BE2C (cell line): ENCODE measurements around the gene ADCY6.

Experiments
- DNase-seq: peaks from one replicate; pipeline ENCODE4 v3.0.0-alpha.2; 2020
- H3K27me3 ChIP-seq: fragments of 250-450 bp; sonication (Bioruptor Pico); 2 replicates; pipeline ENCODE4 v1.5.1; 2020; ENCODE audit warnings: mild to moderate bottlenecking
- H3K36me3 ChIP-seq: fragments of 250-450 bp; sonication (Bioruptor Pico); 2 replicates; pipeline ENCODE4 v1.5.1; 2020; ENCODE audit warnings: mild to moderate bottlenecking
- H3K4me1 ChIP-seq: fragments of 250-450 bp; sonication (Bioruptor Pico); 2 replicates; pipeline ENCODE4 v1.5.1; 2020
- H3K4me3 ChIP-seq: 2 replicates; pipeline ENCODE4 v1.5.1; 2011; ENCODE audit warnings: low read depth, low read length
- H3K9me3 ChIP-seq: fragments of 250-450 bp; sonication (Bioruptor Pico); 2 replicates; pipeline ENCODE4 v1.5.1; 2020
- TF ChIP-seq, protein P1 (sequence below): IDR thresholded peaks from 2 replicates; pipeline ENCODE4 v1.5.1; 2012; ENCODE audit warnings: mild to moderate bottlenecking, low read depth, low read length

ADCY6 gene

DNA sequence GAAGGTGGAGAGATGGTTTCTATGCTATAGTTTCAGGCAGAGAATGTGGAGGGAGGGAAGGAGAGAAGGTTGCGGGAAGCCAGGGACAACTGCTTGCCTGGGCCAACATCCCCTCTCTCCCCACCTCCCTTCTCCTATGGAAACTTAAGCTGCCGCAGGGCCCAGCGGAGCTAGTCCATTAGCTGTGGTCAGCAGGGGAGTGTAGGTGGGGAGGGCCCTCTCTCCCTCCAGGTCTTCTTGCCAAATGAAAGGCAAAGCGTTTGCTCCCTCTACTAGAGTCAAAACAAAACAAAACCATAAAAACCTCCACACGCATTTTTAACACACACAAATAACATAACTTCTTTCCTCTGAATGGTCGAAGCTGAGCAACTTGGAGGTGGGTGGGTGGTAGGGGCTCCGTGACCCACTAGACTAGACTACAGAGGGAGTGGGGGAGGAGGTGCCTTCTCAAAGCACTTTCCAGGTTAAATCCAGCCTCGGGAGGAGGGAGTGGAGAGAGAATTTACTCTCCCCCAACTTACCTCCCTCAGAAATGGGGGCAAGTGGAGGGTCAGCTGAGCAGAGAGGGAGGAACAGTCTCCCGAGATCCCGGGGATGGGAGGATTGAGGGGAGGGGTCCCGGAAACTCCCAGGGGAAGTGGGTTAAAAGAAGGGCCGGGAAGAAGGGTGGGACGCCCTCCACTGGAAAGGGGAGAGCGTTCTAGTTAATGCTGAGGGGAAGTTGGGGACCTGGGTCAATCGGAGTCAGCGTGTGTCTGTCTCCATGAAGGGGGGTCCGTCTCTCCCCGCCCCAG, 24.8 kb upstream of the ADCY6 start:
- H3K27me3 ChIP-seq: no peaks in the 10 kb centered on the region
- H3K9me3 ChIP-seq: no peaks in the 10 kb centered on the region
- no peaks in the 10 kb centered on the region for H3K36me3 ChIP-seq
- no peak for DNase-seq
- peaks cover 3% of the 10 kb centered on the region for H3K4me1 ChIP-seq
- TF ChIP-seq, protein P1, sequence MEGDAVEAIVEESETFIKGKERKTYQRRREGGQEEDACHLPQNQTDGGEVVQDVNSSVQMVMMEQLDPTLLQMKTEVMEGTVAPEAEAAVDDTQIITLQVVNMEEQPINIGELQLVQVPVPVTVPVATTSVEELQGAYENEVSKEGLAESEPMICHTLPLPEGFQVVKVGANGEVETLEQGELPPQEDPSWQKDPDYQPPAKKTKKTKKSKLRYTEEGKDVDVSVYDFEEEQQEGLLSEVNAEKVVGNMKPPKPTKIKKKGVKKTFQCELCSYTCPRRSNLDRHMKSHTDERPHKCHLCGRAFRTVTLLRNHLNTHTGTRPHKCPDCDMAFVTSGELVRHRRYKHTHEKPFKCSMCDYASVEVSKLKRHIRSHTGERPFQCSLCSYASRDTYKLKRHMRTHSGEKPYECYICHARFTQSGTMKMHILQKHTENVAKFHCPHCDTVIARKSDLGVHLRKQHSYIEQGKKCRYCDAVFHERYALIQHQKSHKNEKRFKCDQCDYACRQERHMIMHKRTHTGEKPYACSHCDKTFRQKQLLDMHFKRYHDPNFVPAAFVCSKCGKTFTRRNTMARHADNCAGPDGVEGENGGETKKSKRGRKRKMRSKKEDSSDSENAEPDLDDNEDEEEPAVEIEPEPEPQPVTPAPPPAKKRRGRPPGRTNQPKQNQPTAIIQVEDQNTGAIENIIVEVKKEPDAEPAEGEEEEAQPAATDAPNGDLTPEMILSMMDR: no peak
- H3K4me3 ChIP-seq: peak overlapping the region; percentile 90

DNA sequence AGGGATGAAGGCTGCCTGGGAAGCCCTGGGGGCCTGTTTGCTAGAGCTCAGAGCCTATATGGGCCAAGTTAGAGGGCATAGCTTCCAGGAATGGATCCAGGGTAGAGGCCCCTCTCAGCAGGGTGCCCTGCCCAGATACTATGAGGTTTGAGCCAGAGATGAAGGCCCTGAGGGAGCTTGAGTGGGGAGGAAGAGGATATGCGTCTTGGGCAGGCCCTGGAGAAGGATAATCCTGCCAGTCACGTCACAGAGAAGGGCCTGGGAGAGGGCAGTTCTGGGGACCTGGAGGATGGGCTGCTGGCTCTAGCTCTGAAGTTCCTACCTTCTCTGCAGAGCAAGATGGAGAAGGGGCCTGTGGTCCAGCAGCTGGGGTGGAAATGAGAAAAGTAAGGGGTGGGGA, 23.5 kb upstream of the ADCY6 start:
- TF ChIP-seq, protein P1: no peak
- peaks cover 3% of the 10 kb centered on the region for H3K4me1 ChIP-seq
- no peaks in the 10 kb centered on the region for H3K36me3 ChIP-seq
- H3K27me3 ChIP-seq: no peaks in the 10 kb centered on the region
- H3K4me3 ChIP-seq: no peak overlapping the region
- DNase-seq: no peak
- no peaks in the 10 kb centered on the region for H3K9me3 ChIP-seq

DNA sequence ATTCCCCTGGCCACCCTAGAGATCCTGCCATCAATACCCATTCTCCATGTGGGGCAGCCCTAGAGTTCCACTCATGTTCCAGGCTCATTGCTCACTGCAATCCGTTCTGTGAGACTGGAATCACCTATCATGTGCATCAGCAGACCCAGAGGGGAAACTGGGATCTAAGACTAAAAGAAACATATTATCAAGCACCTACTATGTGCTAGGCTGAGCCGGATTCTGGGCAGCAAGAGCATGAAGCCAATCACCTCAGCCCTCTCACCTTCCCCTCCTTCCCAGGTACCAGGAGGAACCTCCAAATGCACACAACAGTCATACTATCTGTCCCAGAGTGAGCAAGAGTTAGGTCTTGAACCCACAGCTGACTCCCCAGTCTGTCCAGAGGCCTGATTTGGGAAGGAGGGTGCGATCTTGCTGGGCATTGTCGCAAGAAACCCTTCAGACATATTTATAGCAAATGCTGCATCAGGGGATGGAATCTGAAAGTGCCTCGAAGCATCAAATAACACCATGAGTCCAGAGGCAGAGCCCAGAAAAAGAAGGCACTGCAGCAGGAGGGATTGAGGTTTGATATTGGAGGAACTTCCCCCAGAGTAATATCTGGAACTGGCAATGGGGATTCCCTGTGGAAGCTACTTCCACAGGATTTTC, 22.7 kb upstream of the ADCY6 start:
- Histone ChIP-seq H3K36me3 (no peaks in the 10 kb centered on the region), H3K4me1 (peaks cover 3% of the 10 kb centered on the region), H3K27me3 (no peaks in the 10 kb centered on the region), H3K4me3 (no peak overlapping the region), H3K9me3 (no peaks in the 10 kb centered on the region)
- TF ChIP-seq, protein P1: no peak
- DNase-seq: no peak

DNA sequence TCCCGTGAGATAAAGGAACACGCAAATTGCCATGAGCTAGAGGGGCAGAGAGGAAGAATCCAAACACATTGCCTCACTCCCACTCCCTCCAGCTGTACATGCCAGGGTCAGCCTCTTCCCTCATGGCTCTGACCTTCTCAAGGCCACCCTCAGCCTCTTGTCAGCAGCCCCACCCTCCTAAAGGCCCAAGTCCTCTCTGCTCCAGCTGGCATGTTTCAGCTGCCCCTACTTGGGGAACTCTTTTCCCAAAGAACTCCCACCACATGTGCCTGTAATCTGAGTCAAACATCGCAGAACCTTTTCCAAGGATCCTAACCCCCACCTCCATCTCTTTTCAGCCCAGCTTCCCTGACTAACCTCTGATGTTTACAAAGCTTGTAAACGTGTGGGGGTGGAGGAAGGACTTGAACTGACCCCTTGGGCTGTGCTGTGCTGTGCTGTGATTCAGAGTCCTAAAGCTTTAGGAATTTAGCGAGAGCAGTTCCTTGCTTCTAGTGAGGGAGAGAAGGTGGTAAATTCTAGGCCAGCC, 22.1 kb upstream of the ADCY6 start:
- no peaks in the 10 kb centered on the region for H3K9me3 ChIP-seq
- H3K27me3 ChIP-seq: no peaks in the 10 kb centered on the region
- DNase-seq: no peak
- H3K4me3 ChIP-seq: no peak overlapping the region
- no peaks in the 10 kb centered on the region; the same call in 1 of the 2 replicates for H3K4me1 ChIP-seq
- no peaks in the 10 kb centered on the region for H3K36me3 ChIP-seq
- TF ChIP-seq, protein P1: no peak

DNA sequence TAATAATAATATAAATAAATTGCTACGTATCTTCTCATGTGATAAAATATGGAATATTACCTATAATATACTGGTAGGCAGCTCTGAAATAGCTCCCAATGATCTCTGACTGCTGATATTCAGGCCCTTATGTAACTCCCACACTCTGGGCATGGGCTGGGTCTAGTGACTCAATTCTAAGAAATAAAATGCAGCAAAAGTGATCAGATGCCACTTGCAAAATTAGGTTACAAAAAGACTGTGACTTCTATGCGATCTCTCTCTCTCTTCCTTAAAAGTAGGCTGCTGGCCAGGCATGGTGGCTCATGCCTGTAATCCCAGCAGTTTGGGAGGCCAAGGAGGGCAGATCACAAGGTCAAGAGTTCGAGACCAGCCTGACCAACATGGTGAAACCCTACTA, 19.1 kb upstream of the ADCY6 start:
- no peak for DNase-seq
- H3K36me3 ChIP-seq: no peaks in the 10 kb centered on the region
- H3K4me3 ChIP-seq: no peak overlapping the region
- H3K27me3 ChIP-seq: no peaks in the 10 kb centered on the region
- no peaks in the 10 kb centered on the region for H3K9me3 ChIP-seq
- TF ChIP-seq, protein P1: no peak
- no peaks in the 10 kb centered on the region for H3K4me1 ChIP-seq

DNA sequence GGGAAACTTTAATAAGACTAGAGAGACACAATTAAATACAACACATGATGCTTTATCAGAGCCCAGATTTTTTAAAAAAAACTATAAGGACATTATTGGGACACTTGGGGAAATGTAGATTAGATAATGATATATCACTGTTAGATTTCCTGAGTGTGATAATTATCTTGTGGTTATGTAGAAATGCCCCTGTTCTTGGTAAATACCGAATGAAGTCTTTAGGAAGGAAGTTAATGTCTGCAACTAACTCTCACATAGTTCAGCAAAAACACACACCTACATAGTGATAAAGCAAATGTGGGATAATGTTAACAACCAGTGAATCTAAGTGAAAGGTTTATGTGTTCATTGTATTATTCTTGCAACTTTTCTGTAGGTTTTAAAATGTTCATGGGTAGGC, 14.8 kb upstream of the ADCY6 start:
- H3K36me3 ChIP-seq: no peaks in the 10 kb centered on the region
- H3K4me1 ChIP-seq: no peaks in the 10 kb centered on the region
- no peak overlapping the region for H3K4me3 ChIP-seq
- H3K27me3 ChIP-seq: 0 out of 2 replicates have a peak, but pooled peaks cover 3% of the 10 kb centered on the region
- TF ChIP-seq, protein P1: no peak
- no peak for DNase-seq
- H3K9me3 ChIP-seq: no peaks in the 10 kb centered on the region
